HG03439 (cell line): ENCODE measurements around the gene MAP3K14.

ENCODE experiments used
- ATAC-seq: cut with Tn5 transposase; IDR thresholded peaks from one replicate; pipeline ENCODE4 v1.9.1; 2021; ENCODE audit warnings: mild to moderate bottlenecking, moderate library complexity; ENCODE audit not compliant: unreplicated experiment

MAP3K14 gene

DNA sequence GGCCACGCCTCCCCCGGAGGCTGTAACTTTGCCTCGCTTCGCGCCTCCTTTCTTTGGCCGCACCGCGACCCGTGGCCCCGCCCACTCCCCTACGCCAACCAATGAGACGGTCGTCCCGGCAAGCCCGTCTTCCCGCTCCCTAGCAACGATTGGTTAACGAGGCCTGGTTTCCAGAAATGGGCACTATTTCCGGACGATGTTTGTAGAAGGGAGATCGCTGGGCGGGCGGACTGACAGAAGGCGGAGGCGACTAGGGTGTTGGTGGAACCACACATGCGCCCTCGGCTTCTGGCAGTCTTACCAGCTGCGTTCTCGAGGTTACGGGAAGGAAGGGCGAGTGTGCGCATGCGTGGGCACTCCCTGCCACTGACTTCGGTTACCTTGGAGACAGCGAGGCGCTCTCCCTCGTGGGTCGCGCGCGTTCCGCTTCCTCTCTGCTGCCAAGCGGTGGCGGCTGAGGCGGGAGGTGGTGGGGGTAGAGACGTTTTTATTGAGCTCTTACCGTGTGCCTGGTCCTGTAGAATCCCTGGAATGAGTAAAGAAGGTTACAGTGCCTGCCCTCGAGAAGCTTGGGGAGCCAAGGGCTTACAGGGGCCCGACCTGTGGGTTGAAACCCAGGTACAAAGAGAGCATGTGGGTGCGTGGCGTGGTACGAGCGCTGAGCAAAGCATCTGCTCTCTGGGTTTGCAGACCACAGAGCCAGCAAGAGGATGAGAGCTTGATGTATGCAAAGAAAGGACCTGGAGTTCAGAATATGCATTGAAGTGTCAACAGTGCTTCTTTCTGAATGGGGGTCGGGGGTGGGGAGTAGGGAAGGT is 500 bp upstream of the MAP3K14 start:
- ATAC-seq, result peak; percentile 79

DNA sequence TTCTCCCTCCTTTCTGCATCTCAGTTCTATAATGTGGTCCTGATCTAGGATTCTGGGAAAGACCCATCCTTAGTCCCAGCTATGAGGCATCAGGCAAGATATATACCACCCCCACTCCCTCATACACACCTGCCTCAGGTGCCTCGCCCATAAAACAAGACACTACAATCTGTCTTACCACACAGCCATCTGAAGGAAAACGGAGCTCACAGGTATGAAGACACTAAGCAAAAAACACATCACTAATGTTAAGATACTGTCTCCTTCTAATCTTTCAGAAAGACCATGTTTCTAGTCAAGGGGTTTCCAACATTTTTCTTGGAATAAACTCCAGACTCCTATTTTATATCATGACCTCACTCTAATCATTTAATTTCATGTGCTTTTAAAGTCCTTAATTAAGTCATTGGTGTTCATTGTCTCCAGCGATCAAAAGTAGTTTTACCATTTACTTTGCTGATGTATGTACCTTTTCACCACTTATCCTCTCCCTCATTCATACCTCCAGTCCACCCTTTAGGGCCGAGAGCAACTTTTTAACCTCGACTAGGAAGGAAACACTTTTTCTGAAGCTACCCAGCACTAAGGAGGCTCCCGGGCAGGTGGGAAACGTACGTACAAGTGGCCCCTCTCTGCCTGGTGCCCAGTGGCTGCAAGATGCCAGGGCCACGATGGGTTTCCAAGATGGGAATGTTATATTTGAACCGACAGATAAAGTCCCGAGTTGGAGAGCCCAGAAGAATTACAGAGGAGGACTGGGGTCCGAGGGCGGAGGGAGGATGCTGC is 979 bp downstream of the MAP3K14 start:
- no peak for ATAC-seq

DNA sequence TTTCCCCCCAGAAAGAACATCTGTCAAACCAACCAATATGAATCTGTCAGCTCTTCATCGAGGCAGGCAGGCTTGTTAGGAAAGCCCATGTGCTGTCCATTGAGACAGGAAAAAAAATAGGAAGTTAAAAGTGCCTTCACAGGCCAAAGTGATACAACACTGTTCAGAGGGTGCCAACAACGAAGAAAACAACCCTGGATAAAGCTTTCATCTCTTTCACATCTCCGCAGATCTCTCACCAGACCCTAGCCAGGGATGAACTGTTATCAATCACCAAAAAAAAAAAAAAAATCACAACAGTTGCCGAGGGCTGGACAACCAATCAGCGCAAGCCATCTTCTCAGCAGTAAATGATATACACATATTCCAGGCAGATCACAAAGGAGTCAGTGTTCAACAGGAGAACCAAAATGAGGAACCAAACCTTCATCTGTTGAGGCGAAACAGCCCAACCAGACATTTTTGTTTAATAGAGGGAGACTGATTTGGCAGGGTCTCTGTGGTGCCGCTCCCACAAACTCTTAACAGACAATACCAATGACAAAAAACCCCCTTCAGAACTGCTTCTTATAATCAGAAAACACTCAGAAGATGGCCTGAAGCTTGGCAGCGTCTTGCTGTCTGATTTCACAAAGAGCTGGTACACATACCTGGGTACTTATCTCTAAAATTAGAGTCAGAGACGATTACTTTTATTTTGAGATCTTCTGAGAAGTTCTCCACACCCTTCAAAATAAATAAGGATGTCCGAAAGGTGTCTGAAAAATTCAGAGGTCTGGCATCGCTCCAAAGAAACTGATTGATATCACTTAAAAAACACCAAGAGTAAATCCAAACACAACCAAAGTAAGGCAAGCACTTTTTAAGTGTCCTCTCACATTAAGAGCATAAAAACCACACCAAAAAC is 1.8 kb downstream of the MAP3K14 start:
- ATAC-seq, result no peak

DNA sequence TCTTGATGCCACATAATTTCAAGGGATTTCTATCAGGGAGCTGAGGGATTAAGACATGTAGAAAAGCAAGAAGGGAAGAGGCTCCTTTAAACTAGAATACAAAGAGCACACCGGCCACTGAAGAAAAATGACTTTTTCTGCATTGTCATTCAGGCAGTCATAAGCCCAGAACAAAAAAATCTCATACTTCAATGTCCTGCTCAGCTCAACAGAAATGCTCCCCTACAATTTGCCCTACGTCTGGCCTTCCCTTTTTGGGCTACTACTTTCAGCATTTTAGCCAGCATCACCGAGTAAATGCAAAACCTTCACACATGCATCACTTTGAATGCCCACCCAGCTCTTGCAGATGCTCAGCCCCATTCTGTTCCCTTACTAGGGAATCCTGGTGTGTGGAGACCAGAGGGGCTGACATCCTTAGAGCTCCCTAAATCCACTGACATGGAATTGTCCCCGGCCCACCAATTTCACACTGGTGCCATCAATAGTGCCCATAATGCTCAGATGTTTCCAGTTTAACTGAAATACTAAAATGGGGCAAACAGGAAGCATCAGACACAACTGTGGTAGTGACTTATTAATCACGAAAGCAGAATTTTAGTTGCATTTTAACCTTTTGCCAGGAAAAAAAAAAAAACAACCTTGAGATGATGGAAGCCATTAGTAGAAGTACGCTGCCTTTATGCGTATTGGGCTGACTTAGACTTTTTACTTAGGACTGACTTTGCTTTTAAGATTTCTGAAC is 2.7 kb downstream of the MAP3K14 start:
- no peak for ATAC-seq

DNA sequence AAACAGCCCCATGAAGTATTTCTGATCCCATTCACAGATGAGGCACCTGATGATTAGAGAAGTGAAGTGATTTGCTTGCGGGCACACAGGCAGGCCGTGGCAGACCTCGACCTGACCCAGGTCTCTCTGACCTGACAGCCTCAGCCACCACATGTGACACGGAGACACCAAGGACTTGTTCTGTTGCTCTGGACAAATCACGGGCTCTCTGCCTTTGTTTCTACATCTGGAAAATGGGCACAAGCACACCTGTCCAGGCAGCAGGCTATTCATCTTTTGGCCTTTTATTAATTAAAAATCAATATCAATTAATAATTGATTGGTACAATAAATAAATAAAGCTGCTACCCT is 3.4 kb downstream of the MAP3K14 start:
- ATAC-seq, result no peak

DNA sequence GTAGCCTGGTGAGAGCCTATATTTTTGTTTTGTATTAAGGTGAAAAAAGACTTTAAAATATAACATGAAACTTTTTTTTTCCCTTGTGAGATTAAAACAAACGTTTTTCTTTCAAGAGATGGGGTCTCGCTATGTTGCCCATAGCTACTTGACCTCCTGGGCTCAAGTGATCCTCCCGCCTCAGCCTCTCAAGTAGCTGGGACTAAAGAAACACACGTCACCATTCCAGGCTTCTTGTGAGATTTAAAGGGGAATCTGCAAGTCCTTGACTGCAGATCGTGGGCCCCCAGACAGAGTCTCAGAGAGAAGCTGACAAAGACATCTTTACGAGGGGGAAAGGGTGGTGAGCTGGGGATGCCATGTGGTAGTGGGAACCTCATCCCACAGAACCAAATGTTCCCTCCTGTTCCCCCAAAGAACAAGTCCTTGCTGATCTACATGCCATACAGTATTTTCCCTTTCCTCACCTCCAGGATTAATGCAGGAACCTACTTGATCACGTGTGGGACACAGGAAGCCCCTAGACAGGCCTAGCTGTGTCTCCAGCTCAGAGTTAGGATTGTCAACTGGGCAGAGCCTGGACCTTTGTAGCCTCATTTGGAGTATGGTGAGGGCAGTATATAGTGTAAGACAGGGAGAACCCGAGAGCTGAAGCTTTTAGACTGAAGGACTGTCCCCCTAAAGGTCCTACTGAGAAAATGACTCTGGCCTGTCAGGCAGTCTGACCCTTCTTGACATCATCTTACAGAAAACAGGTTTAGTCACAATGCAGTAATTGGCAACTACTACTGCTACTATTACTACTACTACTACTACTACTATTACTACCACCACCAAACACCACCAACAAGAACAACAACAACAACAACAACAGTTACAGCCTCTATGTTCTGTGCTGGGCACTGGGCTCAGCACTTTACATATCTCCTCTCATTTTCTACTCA is 4.1 kb downstream of the MAP3K14 start:
- no peak for ATAC-seq

DNA sequence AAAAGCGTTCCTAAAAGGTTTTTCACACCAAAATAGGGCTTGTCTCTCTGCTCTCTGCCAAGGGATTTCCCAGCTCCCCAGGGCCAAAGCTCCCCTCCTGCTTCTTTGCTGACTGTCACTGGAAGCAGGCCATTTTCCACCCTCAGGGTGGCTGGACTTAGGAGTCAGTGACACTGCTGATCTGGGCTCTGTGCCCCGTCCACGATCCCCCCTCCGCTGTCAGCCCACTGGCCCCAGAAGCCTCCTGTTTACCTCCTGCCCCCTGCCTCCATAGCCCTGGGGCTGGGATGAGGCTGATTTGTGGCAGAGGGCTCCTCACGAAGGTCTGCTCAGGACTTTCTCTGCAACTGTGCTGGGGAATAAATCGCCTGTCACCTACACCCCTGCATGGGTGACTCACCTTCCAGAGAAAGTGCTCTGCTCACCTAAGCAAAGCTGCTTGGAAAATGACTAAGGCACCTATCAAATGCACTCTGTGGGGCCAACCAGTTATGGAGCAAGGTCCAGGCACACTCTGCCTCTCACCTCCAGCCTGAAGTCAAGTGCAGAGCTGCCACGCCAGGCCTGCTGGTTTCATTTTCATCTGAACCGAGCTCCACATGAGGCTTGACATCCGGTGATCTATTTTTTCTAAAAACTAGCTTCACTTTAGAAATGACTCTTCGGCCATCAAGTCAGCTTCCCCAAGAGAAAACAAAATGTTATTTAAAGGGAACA is 4.9 kb downstream of the MAP3K14 start:
- no peak for ATAC-seq

DNA sequence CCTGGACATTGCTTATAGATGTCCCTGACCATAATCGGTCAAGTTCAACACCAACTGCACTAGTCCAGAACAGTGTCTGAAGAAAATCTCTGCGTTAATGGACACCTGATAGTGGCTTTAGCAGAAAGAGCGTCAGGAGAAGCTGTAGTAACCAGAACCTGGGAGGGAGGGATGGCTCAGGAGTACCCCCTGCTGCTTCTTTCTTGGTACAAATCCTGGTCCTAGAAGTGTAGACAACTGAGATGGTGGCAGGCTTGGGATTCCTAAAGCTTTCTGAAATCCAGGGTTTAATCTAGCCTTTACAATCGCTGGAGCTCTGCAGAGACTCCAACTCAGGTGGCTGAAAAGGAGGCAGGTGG is 5.4 kb downstream of the MAP3K14 start:
- no peak for ATAC-seq

DNA sequence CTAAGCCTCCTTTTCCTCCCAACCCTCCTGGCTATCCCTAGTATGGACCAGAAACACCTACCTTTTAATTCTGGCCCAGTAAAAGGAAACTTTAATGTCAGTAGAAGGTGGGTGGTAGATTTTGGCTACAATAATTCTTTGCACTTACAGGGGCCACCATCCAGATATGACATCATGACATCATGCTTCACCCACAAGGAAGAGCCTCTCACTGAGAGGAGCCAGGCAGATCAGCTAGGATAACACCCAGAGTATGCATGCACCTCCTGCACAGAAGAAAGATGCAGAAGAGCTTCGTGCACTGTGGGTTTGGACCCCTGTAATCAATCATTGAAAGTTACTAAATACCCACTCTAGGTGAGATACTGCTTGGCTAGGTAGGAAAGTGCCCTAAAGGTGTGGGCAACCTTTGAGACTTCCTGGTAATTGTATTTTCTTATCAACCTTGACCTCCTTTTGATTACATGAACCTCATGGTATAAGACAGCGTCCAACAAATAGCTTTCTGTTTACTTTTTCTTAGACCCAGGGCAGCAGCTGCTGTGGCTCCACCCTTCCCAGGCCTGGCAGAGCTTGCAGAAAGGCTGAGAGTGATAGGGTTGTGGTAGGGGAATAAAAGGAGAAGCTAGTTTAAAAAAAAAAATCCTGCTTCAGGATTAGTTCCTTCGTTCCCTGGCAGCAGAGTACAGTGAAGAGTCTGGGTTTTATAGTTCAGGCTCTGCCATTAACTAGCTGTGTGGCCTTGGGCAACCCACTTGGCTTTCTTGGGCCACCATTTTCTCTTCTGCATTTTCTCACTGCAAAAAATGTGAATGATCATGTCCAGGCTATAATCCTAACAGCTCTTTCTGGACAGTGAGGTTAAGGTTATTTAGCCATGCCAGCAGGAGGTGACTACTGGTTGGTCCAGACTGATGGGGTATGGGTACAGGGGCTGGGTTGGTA is 6.2 kb downstream of the MAP3K14 start:
- no peak for ATAC-seq

DNA sequence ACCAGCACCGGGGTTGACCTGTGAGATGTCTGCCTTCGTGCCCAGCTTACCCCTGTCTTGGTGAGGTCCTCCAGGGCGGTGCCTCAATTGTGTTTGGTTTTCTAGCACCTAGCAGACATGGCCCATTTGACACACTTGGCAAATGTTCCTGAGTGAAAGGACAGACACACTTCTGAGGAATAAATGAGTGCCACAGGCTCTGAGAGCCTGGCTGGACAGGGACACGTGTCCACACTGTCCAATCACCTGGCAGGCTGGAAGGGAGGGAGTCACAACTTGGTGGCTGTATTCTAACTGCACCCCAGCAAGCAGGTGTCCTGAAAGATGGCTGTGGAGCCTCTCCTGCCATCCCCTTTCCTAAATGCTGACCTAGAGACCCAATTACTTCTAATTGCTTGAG is 7.4 kb downstream of the MAP3K14 start:
- no peak for ATAC-seq

DNA sequence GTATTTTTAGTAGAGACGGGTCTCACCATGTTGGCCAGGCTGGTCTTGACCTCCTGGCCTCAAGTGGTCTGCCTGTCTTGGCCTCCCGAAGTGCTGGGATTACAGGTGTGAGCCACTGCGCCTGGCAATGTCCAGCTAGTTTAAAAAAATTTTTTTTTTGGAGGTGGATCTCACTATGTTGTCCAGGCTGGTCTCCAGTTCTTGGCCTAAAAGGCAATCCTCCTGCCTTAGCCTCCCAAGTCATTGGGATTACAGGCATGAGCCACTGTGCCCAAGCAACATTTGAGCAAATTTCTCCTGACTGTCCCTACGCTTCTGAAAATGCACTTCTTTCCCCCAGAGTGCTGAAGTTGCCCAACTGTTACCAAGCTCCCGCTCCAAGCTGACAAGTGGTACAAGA is 8.0 kb downstream of the MAP3K14 start:
- no peak for ATAC-seq

DNA sequence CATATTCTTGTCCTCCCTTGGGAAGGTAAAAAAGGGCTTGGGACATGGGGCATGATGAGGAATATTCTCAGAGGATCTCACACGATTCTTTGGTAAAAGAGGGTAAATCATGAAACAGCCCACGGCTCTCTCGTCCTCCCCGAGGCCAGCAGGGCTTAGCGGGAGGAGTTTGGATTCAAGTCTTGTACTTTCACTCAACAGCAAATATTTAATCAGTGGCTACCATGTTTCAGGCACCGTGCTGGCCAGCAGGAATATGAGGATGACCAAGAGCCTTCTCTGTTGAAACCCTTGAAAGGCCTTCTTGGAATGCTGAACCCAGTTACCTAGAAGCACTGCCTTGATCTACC is 8.8 kb downstream of the MAP3K14 start:
- ATAC-seq, result no peak

DNA sequence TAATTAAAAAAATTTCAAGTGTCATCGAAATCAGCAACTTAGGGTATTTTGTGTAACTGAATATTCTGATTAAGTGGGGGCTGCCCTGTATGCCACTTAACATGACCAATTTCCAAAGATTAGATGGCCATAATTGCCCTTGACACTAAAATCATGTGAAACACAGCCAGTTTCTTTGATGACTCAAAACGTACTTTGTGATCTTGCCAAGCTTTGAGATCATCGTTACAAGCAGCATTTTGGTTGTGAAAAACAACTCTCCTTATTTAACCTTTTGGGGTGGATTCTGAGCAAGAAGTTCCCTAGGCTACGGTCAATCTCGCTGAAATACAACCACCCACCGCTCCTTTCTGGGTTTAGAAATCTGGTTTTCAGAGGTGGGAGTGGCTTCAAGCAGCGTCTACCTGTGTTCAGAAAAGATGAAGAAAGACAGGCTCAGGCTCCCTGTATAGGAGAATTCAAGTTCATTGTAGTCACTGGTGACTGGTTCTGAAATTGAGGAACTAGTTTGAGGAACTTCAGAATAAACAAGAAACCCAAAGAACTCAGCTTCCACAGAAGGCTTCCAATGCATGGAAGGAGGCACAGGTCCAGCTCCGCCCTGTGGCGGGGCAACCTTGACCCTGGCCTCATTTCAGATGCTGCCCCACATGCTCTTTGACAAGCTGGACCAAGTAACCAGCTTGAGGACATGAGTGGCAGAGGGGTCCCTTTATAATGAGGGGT is 9.4 kb downstream of the MAP3K14 start:
- ATAC-seq, result no peak

DNA sequence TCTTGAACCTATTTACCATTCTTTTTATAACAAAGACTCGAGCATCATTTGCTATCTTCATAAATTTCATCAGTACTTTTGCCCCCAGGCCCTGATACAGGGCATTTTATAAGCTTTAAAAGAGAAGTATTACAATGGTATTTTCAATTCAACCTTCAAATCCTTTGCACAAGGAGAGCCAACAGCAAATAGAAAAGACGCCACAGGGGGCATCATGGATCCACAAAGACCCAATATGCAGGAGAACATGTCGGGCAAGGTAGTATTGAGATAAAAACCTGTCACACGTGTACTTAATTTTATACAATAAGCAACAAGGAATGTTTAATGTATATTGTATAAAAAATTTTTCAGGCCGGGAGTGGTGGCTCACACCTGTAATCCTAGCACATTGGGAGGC is 10.2 kb downstream of the MAP3K14 start:
- no peak for ATAC-seq

DNA sequence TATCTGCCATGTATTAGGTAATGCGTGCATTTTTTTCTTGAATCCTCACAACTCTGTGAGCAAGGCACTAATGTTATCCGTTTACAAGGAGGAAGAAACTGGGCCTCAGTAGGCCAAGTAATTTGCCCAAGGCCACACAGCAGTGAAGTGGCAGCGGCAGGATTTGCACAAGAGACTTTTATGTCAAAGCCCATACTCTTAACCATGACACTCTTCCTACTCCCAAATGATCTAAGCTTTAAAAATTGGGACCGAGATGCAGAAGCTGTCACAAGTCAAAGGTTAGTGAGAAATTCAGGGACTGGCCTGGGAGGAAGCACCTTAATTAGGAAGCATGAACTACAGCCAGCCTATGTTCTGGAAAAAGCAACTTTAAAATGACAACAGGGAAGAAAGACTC is 10.7 kb downstream of the MAP3K14 start:
- no peak for ATAC-seq

DNA sequence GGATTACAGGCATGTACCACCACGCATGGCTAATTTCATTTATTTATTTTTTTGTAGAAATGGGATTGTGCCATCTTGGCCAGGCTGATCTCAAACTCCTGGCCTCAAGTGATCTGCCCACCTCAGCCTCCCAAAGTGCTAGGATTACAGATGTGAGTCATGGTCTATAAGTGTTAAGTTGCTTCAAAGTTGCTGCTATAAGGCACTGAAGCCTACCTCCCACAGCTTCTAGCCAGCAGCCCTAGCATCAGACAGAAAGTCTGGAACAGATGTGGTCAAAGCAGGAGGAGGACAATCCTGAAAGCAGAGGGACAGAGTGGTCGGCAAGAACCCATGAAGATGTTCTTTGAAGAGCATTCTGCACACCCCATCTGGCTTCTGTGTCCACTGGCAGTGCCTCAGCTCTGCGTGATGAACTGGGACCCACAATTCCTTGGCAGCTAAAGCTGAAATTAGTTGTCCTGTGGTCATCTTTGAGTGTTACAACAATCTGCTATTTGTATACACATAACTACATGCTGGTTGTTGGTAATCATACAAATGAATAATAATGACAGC is 11.2 kb downstream of the MAP3K14 start:
- no peak for ATAC-seq

DNA sequence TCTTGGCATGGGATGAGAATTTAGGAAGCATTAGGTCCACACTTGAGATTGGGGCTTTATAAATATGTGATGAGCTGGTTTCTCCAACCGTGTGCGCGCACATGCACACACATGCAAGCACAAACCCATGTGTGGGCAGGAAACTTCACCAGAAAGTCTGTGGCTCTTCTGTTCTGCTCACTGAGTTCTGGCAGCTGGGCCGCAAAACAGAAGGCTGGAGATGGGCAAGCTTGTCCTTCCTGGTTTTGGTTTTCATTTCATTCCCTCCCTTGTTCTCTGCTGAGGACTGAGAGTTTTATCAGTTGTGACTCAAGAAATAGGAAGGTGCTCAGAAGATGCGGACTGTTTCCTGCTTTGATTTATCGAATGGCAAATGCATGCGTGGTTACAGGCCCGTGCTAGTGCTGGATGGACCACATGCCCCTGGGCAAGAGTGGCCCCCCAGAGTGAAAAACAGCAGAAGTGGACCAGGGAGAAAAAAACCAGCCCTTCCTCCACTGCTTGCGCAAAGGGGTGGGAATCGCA is 14.1 kb downstream of the MAP3K14 start:
- ATAC-seq, result peak; percentile 43
